CD4-positive, alpha-beta T cell treated with Interleukin-21 for 1 hour (primary cell): ENCODE results near the gene OSTM1.

Source experiments
- DNase-seq: peaks from one replicate; pipeline ENCODE4 v3.0.0-alpha.2; 2020

The OSTM1 gene

GRCh38 chr6:108100003-108100402 is 25.5 kb upstream of the OSTM1 start:
- no peak for DNase-seq

DNA sequence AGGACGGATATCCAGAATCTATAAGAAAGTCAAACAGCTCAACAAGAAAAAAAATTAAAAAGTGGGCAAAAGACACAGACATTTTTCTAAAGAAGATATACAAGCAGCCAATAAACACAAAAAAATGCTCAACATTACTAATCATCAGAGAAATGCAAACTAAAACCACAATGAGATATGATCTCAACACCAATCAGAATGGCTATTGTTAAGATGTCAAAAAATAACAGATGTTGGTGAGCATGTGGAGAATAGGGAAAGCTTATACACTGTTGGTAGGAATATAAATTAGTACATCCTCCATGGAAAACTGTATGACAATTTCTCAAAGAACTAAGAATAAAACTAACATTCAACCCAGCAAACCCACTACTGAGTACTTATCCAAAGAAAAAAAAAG is 23.3 kb upstream of the OSTM1 start:
- DNase-seq: no peak

DNA sequence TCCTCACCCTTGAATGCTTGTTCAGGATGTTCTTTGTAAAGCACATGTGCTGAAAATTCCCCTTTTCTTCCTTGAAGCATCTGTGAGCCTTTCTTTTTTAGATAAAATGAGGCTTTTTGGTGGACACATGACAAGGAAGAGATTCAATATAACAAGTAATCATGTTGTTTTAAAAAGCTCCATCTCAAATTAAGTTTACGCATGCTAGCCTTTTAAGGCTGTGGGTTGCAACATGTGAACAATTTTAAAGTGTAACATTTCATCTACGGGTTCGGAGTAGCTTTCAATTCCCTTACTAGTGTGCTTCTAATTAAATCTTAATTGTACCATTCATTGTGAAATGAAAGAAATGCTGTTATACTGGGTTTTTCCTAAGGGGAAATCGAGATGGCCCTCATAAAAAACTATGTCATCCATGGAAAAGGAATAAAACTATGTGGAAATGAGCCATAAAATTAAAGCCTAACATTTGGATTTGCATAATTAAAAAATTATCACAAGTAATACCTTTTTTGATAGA is 19.3 kb upstream of the OSTM1 start:
- DNase-seq: no peak

DNA sequence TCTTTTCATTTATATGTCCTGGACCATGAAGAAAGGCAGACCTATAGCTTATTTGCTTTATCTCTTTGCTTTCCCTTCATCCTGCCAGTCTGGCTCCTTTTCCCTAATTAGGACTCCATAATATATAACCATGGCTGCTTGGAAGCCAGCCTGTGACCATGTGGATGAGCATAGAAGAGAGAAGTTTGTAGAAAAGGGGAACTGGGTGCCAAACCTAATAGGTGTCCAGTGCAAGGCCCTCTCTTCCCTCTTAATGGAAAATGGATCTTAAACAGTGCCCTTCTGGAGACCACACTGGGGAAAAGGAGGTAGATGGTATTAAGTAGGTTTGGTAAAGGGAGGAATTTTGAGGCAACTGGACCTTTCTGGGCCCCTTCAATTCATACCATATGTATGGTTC is 16.7 kb upstream of the OSTM1 start:
- DNase-seq: no peak

GRCh38 chr6:108083349-108083748 is 8.8 kb upstream of the OSTM1 start:
- no peak for DNase-seq

DNA sequence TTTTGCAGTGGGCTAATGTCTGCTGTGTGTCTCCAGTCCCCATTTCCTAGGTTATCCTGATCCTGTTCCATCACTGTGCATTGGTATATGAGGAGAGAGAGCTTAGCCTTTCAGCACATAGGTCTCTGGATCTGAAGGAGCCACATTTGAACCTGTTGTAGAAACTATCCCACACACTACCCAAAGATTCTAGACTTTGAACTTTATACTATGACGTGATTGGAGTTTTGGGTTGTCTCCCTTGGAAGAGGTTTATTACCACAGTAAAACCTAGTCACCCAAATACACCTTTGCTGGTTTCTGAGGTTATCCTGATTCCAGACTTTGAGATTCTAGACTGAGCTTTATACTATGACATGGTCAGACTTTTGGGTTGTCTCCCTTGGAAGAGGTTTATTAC is 8.0 kb upstream of the OSTM1 start:
- DNase-seq: no peak

GRCh38 chr6:108080010-108080780 is 5.7 kb upstream of the OSTM1 start:
- no peak for DNase-seq

DNA sequence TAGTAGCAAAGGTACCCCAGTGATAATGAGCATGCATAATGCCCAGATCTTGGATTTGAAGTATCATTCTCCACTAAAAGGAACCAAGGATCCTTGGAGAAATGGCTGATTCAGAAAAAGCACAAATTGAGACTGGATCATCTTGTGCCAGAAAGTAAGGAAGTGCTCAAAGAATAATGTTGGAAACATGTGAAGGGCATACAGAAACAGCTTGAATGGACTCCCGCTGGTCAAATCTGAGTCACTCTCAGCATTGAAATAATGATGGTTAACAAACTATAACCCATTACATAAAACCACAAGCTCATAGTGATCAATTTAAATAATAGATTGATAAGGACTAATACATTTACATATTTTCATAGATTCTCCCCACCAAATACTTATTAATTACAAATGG is 3.6 kb upstream of the OSTM1 start:
- DNase-seq: no peak

GRCh38 chr6:108074057-108074358 is 533 bp downstream of the OSTM1 start:
- no peak for DNase-seq

GRCh38 chr6:108071736-108072276 is 2.7 kb downstream of the OSTM1 start:
- DNase-seq: no peak

- peak; percentile 36 for DNase-seq
Observed at GRCh38 chr6:108068618-108069017, 5.9 kb downstream of the OSTM1 start.

GRCh38 chr6:108068182-108068581 is 6.4 kb downstream of the OSTM1 start:
- DNase-seq: no peak

DNA sequence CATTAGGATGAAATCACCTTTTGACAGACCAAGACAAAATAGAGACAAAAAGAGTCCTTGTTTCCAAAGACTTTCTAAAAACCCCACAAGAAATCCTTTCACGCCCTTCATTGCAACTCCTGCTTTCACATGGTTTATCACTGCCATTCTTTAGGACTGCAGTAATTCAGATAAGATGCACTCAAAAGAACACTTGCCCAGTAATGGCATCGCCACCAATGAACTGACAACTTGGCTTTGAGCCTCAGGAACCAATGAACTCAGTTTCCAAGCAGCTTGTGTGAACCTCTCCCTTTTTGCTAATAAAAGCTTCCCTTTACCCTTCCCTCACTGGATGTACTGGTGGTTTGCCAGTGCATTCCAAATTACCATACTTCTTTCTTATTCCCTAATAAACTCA is 21.8 kb downstream of the OSTM1 start:
- no peak for DNase-seq

- no peak for DNase-seq
Observed at GRCh38 chr6:108051481-108051880, 23.1 kb downstream of the OSTM1 start.

DNA sequence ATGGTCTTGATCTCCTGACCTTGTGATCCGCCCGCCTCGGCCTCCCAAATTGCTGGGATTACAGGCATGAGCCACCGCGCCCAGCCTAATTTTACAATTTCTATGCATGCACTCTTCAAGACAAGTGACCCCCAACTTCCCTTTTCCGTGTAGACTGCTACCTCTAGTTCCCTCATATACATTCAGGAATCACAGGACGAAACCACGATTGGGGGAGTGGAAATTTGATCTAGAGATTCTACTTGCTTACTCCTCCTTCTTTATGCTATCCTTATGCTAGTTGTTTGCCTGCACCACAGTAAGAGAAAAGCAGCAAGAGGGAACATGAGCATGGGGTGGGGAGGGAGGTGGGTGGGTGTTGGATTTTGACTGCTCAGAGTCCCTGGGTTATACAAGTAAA is 34.9 kb downstream of the OSTM1 start:
- no peak for DNase-seq

DNA sequence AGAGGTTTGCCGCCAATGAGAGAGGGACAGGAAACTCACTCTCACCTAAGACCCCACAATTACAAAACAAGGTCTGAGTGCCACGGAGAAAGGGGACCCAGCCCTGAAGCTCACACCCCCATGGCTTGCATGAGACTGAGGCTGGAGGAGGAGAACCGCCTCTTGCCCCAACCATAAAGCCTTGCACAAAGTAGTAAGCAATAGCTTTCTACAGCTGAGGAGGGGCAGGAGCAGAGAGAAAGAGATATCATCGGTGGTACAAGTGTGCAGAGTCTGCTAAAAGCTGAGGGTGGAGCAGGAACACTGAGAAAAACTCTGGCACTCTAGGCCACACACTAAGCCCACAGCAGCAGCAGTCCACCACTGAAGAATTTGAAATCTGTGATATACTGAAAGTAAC is 37.7 kb downstream of the OSTM1 start:
- no peak for DNase-seq

DNA sequence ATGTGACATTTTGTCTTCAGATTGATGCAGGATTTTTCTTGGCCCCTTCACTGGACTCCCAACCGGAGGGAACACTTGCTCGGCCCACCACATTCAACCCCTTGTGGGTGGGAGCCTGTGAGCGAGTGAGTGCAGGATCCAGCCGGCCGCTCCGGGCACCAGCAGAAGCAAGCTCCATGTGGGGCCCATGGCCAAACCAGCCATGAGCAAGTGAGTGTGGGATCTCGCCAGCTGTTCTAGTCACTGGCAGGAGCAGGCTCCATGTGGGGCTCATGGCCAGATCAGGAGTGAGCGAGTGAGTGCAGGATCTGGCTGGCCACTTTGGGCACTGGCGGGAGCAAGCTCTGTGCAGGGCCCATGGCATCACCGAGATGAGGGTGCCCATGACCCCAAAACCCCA is 42.6 kb downstream of the OSTM1 start:
- DNase-seq: no peak

- no peak for DNase-seq
Observed at GRCh38 chr6:108030211-108030610, 44.3 kb downstream of the OSTM1 start.

DNA sequence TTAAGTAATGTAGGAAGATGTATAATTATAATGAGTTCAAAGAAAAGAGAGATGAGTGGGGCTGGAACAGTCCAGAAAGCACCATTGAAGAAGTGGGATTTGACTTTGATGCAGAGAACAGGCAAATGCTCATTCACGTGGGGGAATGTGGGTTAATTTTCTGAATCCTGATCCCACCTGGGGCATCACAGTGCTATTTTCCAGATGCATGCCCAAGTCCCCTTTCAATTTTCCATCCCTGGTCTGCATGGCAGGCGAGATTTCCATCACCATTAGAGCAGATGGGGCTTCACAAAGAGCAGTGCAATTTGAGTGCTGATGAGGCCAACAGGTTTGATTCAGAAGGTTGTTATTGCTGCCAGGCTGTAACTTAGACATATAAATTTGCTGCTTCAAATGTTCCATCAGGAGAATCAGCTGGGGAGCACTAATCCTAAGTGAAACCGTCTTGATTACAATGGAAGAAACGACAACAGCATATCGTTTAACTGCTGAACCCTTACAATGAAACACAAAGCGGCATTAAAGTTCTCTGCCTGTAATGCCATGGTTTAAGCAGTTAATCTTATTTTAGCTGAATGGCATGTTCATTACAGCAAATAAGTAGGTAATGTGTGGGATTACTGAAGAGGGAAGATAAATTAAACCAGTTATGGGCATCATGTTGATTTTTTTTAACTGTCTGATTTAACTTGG is 45.2 kb downstream of the OSTM1 start:
- no peak for DNase-seq

- no peak for DNase-seq
Observed at GRCh38 chr6:108027594-108027993, 46.9 kb downstream of the OSTM1 start.

GRCh38 chr6:108027056-108027455 is 47.5 kb downstream of the OSTM1 start:
- DNase-seq: no peak

- DNase-seq: no peak
Observed at GRCh38 chr6:108024427-108025073, 50.0 kb downstream of the OSTM1 start.

DNA sequence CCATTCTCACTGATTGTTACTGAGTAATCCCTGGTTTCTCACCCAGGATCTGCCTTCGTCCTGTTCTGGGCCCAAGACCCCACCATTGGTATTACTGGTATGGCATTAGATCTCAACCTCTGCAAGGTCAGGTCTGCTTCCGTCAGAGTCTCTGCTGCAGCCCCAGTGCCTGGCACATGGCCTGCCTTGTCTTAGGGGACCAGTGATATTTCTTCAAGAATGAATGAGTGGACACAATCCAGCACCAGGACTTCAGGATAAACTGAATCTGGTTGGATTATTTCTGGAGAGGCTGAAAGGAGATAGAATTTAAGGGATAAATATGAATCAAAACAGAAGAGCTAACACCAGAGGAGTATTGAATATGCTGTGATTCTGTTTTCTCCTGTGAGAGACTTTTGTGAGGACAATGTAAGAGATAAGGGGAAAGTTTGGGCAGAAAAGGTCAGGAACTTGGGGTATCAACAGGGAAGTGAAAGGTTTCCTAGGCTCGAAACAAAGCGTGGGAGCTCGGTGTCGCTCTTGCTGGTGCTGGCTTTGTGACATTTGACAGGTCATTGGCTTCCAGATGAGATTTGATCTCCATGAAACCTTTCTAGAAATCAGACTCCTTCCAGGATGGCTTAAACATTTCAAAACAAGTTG is 53.9 kb downstream of the OSTM1 start:
- no peak for DNase-seq
